HG03558 (cell line): ENCODE data around the gene LMF2.
"Not testable (repeated sequence)": the region's sequence is repeated elsewhere in the genome, so short reads cannot be mapped to it uniquely, and the experiment has no call there.

Experiments used
- ATAC-seq: cut with Tn5 transposase; IDR thresholded peaks from one replicate; pipeline ENCODE4 v1.9.1; 2021; ENCODE audit warnings: moderate number of reproducible peaks; ENCODE audit not compliant: unreplicated experiment; ENCODE audit errors: extremely low read depth

The LMF2 gene

GRCh38 chr22:50535113-50535512, 27.6 kb upstream of the LMF2 start:
- ATAC-seq, result no peak

- ATAC-seq, result not testable (repeated sequence)
Measured at GRCh38 chr22:50533856-50534711, 26.6 kb upstream of the LMF2 start.

DNA sequence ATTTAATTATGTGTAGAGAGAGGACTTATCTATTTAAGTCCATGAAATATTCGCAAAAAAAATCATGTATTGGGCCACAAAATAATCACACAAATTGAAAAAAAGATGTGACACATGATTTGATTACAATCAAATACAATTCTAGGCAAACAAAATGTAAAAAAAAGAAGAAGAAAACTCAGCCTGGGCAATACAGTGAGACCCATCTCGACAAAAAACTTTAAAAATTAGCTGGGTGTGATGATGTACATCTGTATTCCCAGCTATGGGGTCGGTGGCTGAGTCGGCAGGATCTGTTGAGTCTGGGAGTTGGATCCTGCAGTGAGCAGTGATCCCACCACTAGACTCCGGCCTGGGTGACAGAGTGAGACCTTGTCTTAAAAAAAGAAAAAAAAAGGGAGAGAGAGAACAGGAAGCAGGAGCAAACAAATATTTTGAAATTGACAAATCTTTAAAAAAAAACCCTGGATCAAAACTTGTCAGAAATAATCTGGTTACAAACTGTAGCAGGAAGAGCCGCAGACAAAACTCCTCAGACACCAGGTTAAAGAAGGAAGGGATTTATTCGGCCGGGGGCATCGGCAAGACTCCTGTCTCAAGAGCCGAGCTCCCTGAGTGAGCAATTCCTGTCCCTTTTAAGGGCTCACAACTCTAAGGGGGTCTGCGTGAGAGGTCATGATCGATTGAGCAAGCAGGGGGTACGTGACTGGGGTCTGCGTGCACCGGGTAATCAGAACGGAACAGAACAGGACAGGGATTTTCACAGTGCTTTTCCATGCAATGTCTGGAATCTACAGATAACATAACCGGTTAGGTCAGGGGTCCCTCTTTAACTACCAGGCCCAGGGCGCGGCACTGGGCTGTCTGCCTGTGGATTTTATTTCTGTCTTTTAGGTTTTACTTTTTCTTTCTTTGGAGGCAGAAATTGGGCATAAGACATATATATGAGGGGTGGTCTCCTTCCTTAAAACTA, 25.6 kb upstream of the LMF2 start:
- ATAC-seq, result no peak

- ATAC-seq, result no peak
Measured at GRCh38 chr22:50531962-50532674, 24.6 kb upstream of the LMF2 start.

GRCh38 chr22:50531546-50531961, 24.1 kb upstream of the LMF2 start:
- no peak for ATAC-seq

GRCh38 chr22:50530877-50531545, 23.5 kb upstream of the LMF2 start:
- no peak for ATAC-seq

- no peak for ATAC-seq
Measured at GRCh38 chr22:50530580-50530876, 23.0 kb upstream of the LMF2 start.

DNA sequence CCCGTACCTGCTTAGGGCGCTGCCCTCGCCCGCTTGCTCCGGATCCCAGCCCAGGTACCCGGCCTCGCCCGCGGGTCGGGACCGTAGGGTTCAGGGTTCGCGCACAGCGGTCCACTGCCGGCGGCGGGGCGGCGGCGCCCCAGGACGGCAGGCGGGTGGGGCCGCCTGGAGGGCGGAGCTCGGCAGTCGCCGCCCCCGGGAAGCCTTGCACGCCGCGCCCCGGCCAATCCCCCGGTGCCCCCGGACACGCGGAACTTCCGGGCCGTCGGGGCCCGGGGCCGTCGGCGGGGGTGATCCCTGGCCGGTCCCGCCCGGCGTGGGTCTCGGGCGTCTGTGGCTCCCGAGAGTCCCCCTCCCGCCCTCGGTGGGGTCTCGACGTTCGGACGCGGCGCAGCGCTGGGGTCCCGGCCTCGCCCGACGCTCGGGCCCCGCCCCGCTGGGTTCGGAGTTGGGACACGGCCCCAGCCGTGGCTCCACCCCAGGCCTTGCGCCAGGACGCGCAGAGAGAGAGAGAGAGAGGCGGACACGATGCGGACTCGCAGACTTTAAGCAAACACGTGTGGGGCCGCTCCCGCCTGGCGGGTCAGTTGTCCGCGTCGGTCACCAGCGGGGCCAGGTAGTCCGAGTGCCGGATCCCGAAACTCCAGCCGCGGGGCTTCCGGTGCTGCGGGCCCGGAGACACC, 22.5 kb upstream of the LMF2 start, which contains the start of gene TYMP:
Gene TYMP, minus strand, starts transcription at position 116 of the 683 bp plus-strand sequence. CDS start 303 bp downstream, outside the sequence.
- ATAC-seq, result no peak

GRCh38 chr22:50529416-50529896, 22.0 kb upstream of the LMF2 start:
- ATAC-seq, result no peak

DNA sequence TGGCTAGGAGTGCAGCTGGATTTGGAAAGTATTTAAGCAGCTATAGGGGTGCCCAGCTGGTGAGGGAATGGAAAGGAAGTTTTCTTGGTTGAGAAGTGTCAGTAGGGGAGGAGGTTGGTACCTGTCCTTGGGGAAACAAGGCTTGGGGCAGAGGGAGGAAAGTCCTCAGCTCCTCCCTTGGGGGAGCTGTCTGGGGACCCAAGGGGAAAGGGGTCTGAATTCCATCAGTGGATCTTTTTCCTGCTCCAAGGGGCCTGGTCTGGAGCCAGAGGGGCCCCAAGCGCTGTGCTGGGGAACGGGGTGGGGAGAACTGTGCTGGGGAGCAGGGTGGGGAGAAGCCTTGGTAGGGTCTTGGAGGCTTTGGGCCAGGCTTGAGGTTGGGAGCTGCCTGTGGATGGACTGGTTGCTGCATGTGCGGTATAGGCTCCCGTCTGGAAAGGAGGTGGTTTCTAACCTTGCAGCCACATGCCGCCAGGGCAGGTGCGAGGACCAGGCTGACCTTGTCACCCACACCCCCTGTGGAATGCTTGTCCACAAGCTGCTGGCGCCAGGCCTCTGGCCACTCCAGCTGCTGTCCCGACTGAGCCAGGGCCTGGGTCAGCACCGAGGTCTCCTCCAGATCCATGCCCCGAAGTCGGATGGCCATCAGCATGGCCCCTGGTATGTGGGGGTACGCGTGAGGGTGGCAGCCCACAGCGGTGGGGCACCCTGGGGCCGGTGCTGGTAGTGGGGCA, 21.3 kb upstream of the LMF2 start:
- ATAC-seq, result no peak

GRCh38 chr22:50527921-50528681, 20.6 kb upstream of the LMF2 start:
- no peak for ATAC-seq

DNA sequence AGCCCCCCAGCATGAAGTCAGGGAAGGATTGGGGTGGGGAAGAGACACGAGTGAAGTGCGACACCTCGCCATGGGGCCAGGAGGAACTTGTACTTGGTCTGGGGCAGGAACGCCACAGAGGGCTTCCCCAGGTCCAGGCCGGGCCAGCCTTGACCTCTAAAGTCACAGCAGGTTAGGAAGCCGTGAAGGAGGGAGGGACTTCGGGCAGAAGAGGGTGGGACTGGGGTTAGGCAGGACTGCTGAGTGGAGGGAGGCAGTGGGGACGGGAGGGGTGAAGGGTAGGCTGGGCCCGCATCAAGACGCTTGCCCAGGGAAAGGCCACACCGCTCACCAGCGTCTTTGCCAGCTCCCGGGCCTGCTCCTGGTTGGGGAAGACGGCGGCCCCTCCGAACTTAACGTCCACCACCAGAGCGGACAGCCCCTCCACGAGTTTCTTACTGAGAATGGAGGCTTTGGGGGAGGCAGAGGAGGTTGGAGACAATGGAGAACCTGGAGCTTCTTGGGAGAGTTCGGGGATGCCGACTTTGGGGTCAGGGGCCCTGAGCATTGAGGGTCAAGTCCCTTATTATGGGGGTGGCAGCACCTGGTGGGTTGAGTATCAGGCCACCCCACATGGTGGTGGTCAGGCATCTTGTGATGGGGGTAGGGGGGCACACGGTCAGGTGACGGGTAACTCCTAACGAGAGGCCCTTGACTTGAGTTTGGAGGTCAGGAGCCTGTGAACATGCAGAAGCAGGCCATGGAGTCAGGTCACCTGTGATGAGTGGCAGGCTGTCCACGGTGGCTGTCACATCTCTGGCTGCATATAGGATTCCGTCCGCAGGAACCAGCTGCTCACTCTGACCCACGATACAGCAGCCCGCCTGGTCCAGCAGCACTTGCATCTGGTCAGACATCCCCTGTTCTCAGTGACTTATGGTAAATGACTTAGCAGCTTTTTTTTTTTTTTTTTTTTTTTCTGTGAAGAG, 19.6 kb upstream of the LMF2 start:
- no peak for ATAC-seq

GRCh38 chr22:50526108-50526833, 18.8 kb upstream of the LMF2 start:
- ATAC-seq, result no peak

DNA sequence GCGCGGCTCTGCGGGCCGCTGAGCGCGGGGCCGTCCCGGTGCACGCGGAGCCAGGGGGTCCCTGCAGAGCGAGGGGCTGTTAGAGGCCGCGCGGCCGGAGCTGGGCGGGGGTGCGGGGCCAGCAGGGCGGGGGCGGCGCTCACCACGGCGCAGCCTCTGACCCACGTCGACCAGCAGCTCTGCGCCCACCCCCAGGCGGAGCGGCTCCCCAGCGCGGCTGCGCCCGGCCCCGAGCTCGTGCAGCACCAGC, 18.3 kb upstream of the LMF2 start:
- ATAC-seq, result no peak

DNA sequence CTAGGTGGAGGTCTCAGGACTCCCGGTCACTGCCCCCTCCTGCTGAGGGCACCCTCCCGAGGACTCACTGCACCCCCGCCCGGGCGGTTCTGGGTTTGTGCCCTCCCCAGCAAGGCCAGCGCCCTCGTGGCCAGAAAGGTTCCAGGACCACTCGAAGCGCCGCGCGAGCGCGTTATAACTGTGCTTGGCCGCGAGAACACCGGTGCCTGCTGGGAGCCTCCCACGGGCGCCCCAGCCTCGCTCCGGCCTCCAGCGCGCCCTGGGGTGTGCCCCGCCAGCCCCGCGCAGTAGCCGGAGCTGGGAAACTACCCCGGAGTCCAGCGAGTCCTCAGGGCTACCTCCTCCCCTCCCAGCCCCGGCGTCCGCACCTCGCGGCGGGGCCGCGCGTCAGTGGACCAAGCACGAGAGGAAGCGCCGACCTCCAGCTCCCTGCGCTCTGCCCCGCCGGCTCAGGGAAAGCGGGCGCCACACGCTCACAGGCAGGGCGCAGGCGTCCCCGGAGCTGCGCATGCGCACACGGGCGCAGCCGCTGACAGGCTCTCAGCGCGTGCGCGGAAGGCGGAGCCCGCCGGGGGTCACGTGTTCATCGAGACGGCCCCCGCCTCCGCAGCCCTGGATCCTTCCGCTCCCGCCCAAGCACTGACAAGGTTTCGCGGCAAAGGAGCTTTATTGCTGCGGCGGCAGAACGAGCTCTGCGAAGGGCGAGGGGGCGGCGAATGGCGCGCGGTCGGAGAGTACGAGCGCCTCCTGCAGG, 17.8 kb upstream of the LMF2 start, which contains the start of gene SCO2:
Gene SCO2, minus strand, starts transcription at position 495 of the 754 bp plus-strand sequence. CDS start 1,187 bp downstream, outside the sequence.
- ATAC-seq, result no peak

- no peak for ATAC-seq
Measured at GRCh38 chr22:50524676-50525103, 17.2 kb upstream of the LMF2 start.
